Progenitor cell of endocrine pancreas (in vitro differentiated cells): Measurements from ENCODE around the gene NEK5. TPM values are rescaled to one million over a fixed set of nuclear protein-coding genes. Genes with fewer than 3 reads are reported as not detected.
A peak's percentile ranks its signal among the peaks of the same experiment; 100 is the strongest.

Experiments used
- DNase-seq: peaks from one replicate; pipeline ENCODE4 v3.0.0; 2021; ENCODE audit warnings: low spot score; ENCODE audit not compliant: unreplicated experiment
- H3K27ac Mint-ChIP-seq: 2 replicates; pipeline ENCODE4 v1.8.0; 2021; ENCODE audit warnings: mild to moderate bottlenecking, moderate library complexity, mixed read lengths
- H3K27me3 Mint-ChIP-seq: 2 replicates; pipeline ENCODE4 v1.8.0; 2021; ENCODE audit warnings: mixed read lengths
- H3K36me3 Mint-ChIP-seq: 2 replicates; pipeline ENCODE4 v1.8.0; 2022; ENCODE audit warnings: mixed read lengths; ENCODE audit not compliant: insufficient read depth
- H3K4me1 Mint-ChIP-seq: 2 replicates; pipeline ENCODE4 v1.8.0; 2021; ENCODE audit warnings: low read depth, mixed read lengths
- H3K4me3 Mint-ChIP-seq: 2 replicates; pipeline ENCODE4 v1.8.0; 2021; ENCODE audit warnings: low read depth, mild to moderate bottlenecking, moderate library complexity, mixed read lengths
- H3K9me3 Mint-ChIP-seq: 2 replicates; pipeline ENCODE4 v1.8.0; 2021; ENCODE audit warnings: low read depth, mixed read lengths
- total RNA-seq: library from RNA; stranded (reverse); gene quantifications from 2 replicates; pipeline ENCODE4 v1.2.1, GENCODE V29; 2021
- TF ChIP-seq, protein P1 (sequence below): fragments of 200-600 bp; sonication (generic); IDR thresholded peaks from one replicate; pipeline ENCODE4 v1.5.0; 2021; ENCODE audit warnings: antibody characterized with exemption, mild to moderate bottlenecking; ENCODE audit not compliant: unreplicated experiment

Gene NEK5
- total RNA-seq, 1 donor from 2014 or later, result 1.4 TPM

DNA sequence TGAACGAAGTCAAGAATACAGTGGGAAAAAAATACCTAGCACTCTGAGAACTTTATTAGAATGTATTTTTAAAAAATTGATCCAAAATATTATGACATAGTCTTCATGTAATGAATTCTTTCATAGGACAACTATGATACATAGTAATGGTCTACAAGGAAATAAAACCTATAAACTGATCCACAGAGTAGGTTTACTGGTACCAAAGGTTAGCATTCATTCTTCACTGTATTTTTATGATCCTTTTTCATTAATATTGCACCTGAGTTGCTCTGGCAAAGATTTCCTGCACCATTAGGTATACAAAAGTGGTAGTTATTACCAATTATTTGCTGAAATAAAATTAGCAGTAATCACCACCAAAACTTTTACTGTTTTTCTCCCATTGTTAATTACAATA, 26.3 kb upstream of the NEK5 start:
- Mint-ChIP-seq H3K27me3 (no peaks in the 10 kb centered on the region), H3K4me3 (no peak overlapping the region), H3K4me1 (peaks cover 32% of the 10 kb centered on the region), H3K27ac (no peak overlapping the region), H3K36me3 (peaks cover 6% of the 10 kb centered on the region), H3K9me3 (peaks cover 4% of the 10 kb centered on the region)
- no peak for DNase-seq
- TF ChIP-seq, protein P1, sequence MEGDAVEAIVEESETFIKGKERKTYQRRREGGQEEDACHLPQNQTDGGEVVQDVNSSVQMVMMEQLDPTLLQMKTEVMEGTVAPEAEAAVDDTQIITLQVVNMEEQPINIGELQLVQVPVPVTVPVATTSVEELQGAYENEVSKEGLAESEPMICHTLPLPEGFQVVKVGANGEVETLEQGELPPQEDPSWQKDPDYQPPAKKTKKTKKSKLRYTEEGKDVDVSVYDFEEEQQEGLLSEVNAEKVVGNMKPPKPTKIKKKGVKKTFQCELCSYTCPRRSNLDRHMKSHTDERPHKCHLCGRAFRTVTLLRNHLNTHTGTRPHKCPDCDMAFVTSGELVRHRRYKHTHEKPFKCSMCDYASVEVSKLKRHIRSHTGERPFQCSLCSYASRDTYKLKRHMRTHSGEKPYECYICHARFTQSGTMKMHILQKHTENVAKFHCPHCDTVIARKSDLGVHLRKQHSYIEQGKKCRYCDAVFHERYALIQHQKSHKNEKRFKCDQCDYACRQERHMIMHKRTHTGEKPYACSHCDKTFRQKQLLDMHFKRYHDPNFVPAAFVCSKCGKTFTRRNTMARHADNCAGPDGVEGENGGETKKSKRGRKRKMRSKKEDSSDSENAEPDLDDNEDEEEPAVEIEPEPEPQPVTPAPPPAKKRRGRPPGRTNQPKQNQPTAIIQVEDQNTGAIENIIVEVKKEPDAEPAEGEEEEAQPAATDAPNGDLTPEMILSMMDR, result no peak

DNA sequence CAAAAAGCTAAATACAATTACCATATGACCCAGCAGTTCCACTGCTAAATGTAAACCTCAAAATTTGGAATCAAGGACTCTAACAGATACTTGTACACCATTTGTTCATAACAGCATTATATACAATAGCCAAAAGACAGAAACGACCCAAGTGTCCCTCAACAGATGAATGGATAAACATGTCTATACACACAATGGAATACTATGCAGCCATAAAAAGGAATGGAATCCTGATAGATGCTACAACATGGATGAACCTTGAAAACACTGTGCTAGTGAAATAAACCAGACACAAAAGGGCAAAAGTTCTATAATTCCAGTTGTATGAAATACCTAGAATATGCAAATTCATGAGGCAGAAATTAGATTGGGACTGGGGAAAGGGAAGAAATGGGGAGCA, 18.4 kb upstream of the NEK5 start:
- Mint-ChIP-seq H3K4me1 (no peaks in the 10 kb centered on the region), H3K4me3 (no peak overlapping the region), H3K36me3 (peaks cover 15% of the 10 kb centered on the region), H3K27me3 (no peaks in the 10 kb centered on the region), H3K27ac (no peak overlapping the region), H3K9me3 (peaks cover 4% of the 10 kb centered on the region)
- DNase-seq, result no peak
- TF ChIP-seq, protein P1, result no peak

DNA sequence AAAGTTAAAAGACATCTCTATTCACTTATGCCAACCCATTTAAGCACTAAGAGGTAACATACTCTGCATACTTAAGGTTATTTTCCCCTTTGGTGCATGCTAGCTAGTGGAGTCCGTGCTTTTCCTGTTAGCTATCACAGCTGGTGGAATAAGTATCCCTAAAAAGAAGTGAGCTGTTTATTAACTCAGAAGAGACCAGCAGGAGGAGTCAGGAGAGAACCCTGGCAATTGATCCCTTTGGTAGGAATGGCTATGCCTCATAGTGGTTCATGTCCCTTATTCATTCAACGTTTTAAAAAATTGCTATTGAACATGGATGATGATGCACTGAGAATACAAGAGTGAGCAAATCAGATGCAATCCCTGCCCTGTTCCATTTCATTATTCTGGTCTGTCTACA, 12.4 kb upstream of the NEK5 start:
- Mint-ChIP-seq H3K27me3 (no peaks in the 10 kb centered on the region), H3K9me3 (no peaks in the 10 kb centered on the region), H3K4me3 (no peak overlapping the region), H3K4me1 (no peaks in the 10 kb centered on the region), H3K27ac (no peak overlapping the region), H3K36me3 (peaks cover 12% of the 10 kb centered on the region)
- TF ChIP-seq, protein P1, result no peak
- no peak for DNase-seq

DNA sequence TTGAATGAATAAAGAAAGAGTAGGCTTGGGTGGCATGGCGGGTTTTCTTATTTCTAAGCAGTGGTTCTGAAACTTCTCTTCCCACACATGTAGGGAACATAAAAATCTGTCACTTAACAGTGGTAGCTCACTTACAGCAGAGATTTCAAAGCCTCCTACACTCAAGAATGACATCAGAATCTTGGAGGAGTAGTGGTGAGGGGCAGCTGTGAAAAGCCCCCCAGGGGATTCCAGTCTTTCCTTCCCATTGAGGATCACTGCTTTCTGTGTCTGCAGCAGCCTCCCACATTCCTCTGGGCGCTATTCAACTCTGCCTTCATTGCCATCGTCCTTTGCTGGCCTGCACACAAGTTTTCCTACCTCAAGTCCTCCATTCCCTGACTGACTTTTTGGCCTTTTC, 8.6 kb upstream of the NEK5 start:
- TF ChIP-seq, protein P1, result no peak
- Mint-ChIP-seq H3K27ac (peak overlapping the region; percentile 14), H3K9me3 (no peaks in the 10 kb centered on the region), H3K4me1 (no peaks in the 10 kb centered on the region), H3K36me3 (peaks cover 18% of the 10 kb centered on the region), H3K4me3 (no peak overlapping the region), H3K27me3 (no peaks in the 10 kb centered on the region)
- DNase-seq, result no peak

DNA sequence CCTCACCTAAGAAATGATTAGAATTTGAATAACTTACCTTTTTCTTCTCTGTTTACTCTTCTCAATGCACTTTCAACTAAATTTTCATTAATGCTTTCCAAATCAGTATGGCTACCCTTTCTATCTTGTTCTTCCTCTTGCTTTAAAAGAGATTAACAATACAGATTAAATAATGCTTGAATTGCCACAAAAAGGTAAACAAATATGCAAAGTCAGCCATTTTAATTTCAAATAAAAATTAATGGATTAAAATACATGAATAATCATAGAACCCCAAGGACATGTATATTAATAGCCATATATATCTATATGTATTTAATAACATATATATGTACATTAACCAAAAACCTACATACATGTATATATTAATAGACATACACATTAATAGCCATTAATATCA, 7.9 kb upstream of the NEK5 start:
- H3K36me3 Mint-ChIP-seq, result peaks cover 22% of the 10 kb centered on the region
- no peaks in the 10 kb centered on the region for H3K9me3 Mint-ChIP-seq
- no peak overlapping the region for H3K27ac Mint-ChIP-seq
- no peak for DNase-seq
- TF ChIP-seq, protein P1, result no peak
- no peaks in the 10 kb centered on the region for H3K27me3 Mint-ChIP-seq
- H3K4me3 Mint-ChIP-seq, result no peak overlapping the region
- no peaks in the 10 kb centered on the region for H3K4me1 Mint-ChIP-seq
